ENCODE data around the gene PROS1.
"Not testable (repeated sequence)": the region's sequence is repeated elsewhere in the genome, so short reads cannot be mapped to it uniquely, and the experiment has no call there.

PROS1 gene

GRCh38 chr3:93961026-93961425 lies 12.7 kb downstream of the PROS1 start:
- no peak for TF ChIP-seq CTCF (IDR thresholded peaks at IDR 0.05; ENCODE audit: low read depth, low read length)
- no peak overlapping the region for H3K4me3 ChIP-seq (replicated peaks in 1 of 2; ENCODE audit: low read depth in 2 of 2, low read length in 2 of 2)
- no peak for DNase-seq (ENCODE audit: low read depth in 2 of 2)

- not testable (repeated sequence) for H3K4me3 ChIP-seq (replicated peaks in 1 of 2; ENCODE audit: low read depth in 2 of 2, low read length in 2 of 2); DNase-seq (ENCODE audit: low read depth in 2 of 2)
These were observed 23.7 kb downstream of the PROS1 start for GRCh38 chr3:93949958-93950357.

GRCh38 chr3:93937485-93937884 lies 36.2 kb downstream of the PROS1 start:
- DNase-seq (ENCODE audit: low read depth in 2 of 2); H3K4me3 ChIP-seq (replicated peaks in 1 of 2; ENCODE audit: low read depth in 2 of 2, low read length in 2 of 2): not testable (repeated sequence)

- TF ChIP-seq CTCF (IDR thresholded peaks at IDR 0.05; ENCODE audit: low read depth, low read length) = no peak
- no peak for DNase-seq (ENCODE audit: low read depth in 2 of 2)
- no peak overlapping the region for H3K4me3 ChIP-seq (replicated peaks in 1 of 2; ENCODE audit: low read depth in 2 of 2, low read length in 2 of 2)
These were observed 37.1 kb downstream of the PROS1 start for GRCh38 chr3:93936549-93936948.

DNA sequence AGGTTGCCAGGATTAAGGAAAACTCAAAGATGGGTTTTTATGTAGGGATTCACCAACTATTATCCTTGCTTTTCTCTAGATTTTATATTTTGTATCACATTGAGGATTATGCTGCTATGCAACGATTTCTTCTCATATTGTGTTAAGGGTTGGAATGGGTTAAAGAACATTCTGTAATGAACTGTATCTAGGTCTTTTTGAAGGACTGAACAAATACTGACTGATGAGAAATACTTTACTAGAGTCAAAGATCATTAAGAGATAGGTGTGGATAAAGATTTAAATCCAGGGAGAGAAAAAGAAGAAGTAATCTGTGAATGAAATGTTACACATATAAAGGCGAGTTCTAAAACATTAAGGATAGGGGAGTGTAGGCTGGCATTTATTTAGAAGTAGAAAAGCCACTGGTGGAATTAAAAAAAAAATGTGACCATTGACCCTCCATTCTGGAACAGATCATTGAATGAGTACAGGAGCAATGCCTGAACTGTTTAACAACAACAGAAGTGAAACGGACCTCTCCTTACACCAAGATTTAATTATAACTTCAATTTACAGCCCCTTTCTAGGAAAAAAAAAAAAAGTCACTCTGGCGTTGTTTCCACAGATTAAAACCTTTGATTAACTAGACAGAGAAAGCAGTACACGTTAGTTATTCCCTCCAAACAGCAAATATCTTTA lies 39.2 kb downstream of the PROS1 start:
- H3K4me3 ChIP-seq (replicated peaks in 1 of 2; ENCODE audit: low read depth in 2 of 2, low read length in 2 of 2) = no peak overlapping the region
- DNase-seq (ENCODE audit: low read depth in 2 of 2) = no peak
- no peak for TF ChIP-seq CTCF (IDR thresholded peaks at IDR 0.05; ENCODE audit: low read depth, low read length)

DNA sequence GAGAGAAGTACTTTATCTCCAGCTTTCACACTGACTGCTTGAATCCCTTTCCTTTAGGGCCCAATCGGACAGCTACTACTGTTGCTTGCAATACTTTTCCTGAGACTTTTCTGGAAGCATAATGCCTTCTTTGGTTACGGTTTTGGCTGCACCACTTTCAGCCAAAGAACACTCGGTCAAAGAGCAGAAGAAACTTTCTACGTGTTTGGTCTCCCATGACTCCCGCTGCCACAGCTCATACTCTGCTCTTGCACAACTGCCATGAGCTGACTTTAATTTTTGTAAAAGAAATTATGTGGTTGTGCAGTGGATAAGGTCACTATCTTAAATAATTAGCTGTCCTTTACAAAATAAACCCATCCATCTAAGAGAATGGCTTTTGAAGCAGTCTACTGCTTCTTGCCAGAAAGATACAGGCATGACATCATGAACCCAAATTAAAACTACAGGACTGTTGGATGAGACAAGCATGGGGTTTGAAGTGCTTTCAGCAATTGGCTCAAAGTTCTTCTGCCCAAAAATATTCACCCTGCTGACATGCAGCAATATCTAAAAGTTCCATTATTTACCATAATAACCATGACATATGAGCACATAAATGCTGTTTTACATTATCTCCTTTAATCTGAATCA lies 42.0 kb downstream of the PROS1 start:
- no peak overlapping the region for H3K4me3 ChIP-seq (replicated peaks in 1 of 2; ENCODE audit: low read depth in 2 of 2, low read length in 2 of 2)
- peak in 1 of 2 donors; percentile 19 for DNase-seq (ENCODE audit: low read depth in 2 of 2)
- no peak for TF ChIP-seq CTCF (IDR thresholded peaks at IDR 0.05; ENCODE audit: low read depth, low read length)

DNA sequence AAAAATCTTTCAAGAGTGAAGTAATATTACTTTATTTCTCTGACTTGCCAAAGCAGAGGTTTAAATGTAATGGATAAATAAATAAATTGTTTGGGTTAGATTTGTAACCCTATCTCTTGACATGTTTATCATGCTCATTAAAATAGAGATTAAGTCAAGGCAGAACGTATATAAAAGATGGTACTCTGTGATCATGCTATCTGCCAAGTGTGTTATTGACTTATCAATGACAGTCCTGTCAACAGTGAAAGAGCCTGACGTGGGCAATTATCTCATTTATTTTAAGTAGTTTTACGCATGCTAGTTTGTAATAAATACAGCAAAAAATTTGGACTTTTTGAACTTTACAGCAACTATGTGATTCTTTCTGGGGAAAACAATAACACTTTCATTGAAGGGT lies 43.7 kb downstream of the PROS1 start:
- H3K4me3 ChIP-seq (replicated peaks in 1 of 2; ENCODE audit: low read depth in 2 of 2, low read length in 2 of 2) = no peak overlapping the region
- no peak for DNase-seq (ENCODE audit: low read depth in 2 of 2)
- no peak for TF ChIP-seq CTCF (IDR thresholded peaks at IDR 0.05; ENCODE audit: low read depth, low read length)

GRCh38 chr3:93926789-93927188 lies 46.9 kb downstream of the PROS1 start:
- no peak overlapping the region for H3K4me3 ChIP-seq (replicated peaks in 1 of 2; ENCODE audit: low read depth in 2 of 2, low read length in 2 of 2)
- DNase-seq (ENCODE audit: low read depth in 2 of 2) = no peak
- TF ChIP-seq CTCF (IDR thresholded peaks at IDR 0.05; ENCODE audit: low read depth, low read length) = no peak

Data from cardiac fibroblast (primary cell).